Measurements from ENCODE around the gene ANKRD66.
A peak's percentile ranks its signal among the peaks of the same experiment; 100 is the strongest.

The ANKRD66 gene

DNA sequence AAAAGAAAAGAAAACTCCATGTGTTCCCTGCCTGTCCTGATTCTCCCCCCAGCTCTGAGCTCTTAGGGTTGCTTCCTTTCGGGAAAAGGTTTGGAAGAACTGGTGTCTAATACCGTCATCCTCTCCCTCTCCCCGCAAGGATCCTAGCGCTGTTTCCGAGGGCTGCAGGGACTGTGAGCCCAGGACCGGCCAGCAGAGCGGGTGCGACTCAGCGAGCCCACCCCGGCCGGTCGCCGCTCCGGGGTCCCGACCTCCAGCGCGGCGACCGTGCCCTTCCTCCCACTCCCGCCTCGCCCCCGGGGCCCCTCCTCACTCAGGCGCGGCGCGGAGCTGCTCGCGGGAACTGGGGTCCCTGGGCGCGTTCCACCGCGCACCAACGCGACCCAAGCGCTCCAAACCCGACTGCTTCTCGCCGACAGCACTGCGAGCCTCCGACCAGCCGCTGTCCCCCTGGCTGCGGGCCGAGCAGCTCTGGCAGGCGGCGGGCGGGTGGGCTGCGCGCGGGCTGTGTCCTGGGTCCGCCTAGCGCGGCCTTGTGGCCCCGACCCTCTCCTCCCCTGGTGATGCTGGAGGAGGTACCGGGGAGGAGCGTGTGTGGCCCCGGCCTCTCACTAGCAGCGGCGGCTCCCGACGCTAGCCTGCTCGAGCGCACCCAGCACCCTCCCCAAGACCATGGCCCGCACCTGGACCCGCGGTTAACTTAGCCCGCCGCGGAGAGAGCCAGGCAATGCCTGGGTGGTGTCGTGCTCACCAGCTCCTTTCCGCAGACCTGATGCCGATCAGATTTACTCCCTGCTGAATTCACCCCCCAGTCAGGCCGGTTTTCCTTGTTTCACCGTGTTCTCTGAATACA lies 11.6 kb upstream of the ANKRD66 start, which contains the start of gene PLA2G7 (continued):
- TF ChIP-seq, protein P1, sequence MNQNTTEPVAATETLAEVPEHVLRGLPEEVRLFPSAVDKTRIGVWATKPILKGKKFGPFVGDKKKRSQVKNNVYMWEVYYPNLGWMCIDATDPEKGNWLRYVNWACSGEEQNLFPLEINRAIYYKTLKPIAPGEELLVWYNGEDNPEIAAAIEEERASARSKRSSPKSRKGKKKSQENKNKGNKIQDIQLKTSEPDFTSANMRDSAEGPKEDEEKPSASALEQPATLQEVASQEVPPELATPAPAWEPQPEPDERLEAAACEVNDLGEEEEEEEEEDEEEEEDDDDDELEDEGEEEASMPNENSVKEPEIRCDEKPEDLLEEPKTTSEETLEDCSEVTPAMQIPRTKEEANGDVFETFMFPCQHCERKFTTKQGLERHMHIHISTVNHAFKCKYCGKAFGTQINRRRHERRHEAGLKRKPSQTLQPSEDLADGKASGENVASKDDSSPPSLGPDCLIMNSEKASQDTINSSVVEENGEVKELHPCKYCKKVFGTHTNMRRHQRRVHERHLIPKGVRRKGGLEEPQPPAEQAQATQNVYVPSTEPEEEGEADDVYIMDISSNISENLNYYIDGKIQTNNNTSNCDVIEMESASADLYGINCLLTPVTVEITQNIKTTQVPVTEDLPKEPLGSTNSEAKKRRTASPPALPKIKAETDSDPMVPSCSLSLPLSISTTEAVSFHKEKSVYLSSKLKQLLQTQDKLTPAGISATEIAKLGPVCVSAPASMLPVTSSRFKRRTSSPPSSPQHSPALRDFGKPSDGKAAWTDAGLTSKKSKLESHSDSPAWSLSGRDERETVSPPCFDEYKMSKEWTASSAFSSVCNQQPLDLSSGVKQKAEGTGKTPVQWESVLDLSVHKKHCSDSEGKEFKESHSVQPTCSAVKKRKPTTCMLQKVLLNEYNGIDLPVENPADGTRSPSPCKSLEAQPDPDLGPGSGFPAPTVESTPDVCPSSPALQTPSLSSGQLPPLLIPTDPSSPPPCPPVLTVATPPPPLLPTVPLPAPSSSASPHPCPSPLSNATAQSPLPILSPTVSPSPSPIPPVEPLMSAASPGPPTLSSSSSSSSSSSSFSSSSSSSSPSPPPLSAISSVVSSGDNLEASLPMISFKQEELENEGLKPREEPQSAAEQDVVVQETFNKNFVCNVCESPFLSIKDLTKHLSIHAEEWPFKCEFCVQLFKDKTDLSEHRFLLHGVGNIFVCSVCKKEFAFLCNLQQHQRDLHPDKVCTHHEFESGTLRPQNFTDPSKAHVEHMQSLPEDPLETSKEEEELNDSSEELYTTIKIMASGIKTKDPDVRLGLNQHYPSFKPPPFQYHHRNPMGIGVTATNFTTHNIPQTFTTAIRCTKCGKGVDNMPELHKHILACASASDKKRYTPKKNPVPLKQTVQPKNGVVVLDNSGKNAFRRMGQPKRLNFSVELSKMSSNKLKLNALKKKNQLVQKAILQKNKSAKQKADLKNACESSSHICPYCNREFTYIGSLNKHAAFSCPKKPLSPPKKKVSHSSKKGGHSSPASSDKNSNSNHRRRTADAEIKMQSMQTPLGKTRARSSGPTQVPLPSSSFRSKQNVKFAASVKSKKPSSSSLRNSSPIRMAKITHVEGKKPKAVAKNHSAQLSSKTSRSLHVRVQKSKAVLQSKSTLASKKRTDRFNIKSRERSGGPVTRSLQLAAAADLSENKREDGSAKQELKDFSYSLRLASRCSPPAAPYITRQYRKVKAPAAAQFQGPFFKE (tag by site-specific recombination; IDR thresholded peaks at IDR 0.05; ENCODE audit: borderline replicate concordance), result no peak
- TF ChIP-seq GLIS1 (tag by site-specific recombination; IDR thresholded peaks at IDR 0.05) (peak; percentile 17), ZNF600 (tag by site-specific recombination; IDR thresholded peaks at IDR 0.05) (peak; percentile 31; the same call in 1 of the 2 replicates), ZNF366 (tag by site-specific recombination; conservative IDR thresholded peaks at IDR 0.05) (no peak), ZFP69B (tag by site-specific recombination; IDR thresholded peaks at IDR 0.05) (no peak), ZNF132 (tag by site-specific recombination; IDR thresholded peaks at IDR 0.05; ENCODE audit: borderline replicate concordance) (no peak), ZNF239 (tag by site-specific recombination; IDR thresholded peaks at IDR 0.05) (no peak), ZNF777 (tag by site-specific recombination; IDR thresholded peaks at IDR 0.05; ENCODE audit: borderline replicate concordance) (peak; percentile 47; the same call in 1 of the 2 replicates), ZNF174 (tag by site-specific recombination; IDR thresholded peaks at IDR 0.05) (no peak), ZNF423 (tag by site-specific recombination; IDR thresholded peaks at IDR 0.05) (0 out of 2 replicates have a peak, but pooled peaks have one; percentile 30), ZFP3 (tag by site-specific recombination; IDR thresholded peaks at IDR 0.05; ENCODE audit: low read depth) (no peak), GLI2 (tag by site-specific recombination; IDR thresholded peaks at IDR 0.05; ENCODE audit: borderline replicate concordance, low read depth) (no peak), ZNF335 (tag by site-specific recombination; conservative IDR thresholded peaks at IDR 0.05) (peak; percentile 74), ZNF561 (tag by site-specific recombination; IDR thresholded peaks at IDR 0.05; ENCODE audit: borderline replicate concordance) (peak; percentile 74), ZNF391 (tag by site-specific recombination; IDR thresholded peaks at IDR 0.05; ENCODE audit: borderline replicate concordance, low read depth) (no peak), ZNF146 (tag by site-specific recombination; IDR thresholded peaks at IDR 0.05) (no peak), ZNF677 (tag by site-specific recombination; IDR thresholded peaks at IDR 0.05) (no peak), OVOL3 (tag by site-specific recombination; IDR thresholded peaks at IDR 0.05) (no peak)
- TF ChIP-seq, protein P2, sequence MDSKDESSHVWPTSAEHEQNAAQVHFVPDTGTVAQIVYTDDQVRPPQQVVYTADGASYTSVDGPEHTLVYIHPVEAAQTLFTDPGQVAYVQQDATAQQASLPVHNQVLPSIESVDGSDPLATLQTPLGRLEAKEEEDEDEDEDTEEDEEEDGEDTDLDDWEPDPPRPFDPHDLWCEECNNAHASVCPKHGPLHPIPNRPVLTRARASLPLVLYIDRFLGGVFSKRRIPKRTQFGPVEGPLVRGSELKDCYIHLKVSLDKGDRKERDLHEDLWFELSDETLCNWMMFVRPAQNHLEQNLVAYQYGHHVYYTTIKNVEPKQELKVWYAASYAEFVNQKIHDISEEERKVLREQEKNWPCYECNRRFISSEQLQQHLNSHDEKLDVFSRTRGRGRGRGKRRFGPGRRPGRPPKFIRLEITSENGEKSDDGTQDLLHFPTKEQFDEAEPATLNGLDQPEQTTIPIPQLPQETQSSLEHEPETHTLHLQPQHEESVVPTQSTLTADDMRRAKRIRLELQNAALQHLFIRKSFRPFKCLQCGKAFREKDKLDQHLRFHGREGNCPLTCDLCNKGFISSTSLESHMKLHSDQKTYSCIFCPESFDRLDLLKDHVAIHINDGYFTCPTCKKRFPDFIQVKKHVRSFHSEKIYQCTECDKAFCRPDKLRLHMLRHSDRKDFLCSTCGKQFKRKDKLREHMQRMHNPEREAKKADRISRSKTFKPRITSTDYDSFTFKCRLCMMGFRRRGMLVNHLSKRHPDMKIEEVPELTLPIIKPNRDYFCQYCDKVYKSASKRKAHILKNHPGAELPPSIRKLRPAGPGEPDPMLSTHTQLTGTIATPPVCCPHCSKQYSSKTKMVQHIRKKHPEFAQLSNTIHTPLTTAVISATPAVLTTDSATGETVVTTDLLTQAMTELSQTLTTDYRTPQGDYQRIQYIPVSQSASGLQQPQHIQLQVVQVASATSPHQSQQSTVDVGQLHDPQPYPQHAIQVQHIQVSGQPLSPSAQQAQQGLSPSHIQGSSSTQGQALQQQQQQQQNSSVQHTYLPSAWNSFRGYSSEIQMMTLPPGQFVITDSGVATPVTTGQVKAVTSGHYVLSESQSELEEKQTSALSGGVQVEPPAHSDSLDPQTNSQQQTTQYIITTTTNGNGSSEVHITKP (tag by site-specific recombination; IDR thresholded peaks at IDR 0.05), result no peak
- TF ChIP-seq, protein P3, sequence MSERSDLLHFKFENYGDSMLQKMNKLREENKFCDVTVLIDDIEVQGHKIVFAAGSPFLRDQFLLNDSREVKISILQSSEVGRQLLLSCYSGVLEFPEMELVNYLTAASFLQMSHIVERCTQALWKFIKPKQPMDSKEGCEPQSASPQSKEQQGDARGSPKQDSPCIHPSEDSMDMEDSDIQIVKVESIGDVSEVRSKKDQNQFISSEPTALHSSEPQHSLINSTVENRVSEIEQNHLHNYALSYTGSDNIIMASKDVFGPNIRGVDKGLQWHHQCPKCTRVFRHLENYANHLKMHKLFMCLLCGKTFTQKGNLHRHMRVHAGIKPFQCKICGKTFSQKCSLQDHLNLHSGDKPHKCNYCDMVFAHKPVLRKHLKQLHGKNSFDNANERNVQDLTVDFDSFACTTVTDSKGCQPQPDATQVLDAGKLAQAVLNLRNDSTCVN (tag by site-specific recombination; optimal IDR thresholded peaks at IDR 0.05), result peak; percentile 97
- TF ChIP-seq, protein P4, sequence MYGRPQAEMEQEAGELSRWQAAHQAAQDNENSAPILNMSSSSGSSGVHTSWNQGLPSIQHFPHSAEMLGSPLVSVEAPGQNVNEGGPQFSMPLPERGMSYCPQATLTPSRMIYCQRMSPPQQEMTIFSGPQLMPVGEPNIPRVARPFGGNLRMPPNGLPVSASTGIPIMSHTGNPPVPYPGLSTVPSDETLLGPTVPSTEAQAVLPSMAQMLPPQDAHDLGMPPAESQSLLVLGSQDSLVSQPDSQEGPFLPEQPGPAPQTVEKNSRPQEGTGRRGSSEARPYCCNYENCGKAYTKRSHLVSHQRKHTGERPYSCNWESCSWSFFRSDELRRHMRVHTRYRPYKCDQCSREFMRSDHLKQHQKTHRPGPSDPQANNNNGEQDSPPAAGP (tag by site-specific recombination; IDR thresholded peaks at IDR 0.05), result peak; percentile 69; the same call in 1 of the 2 replicates
- TF ChIP-seq, protein P5, sequence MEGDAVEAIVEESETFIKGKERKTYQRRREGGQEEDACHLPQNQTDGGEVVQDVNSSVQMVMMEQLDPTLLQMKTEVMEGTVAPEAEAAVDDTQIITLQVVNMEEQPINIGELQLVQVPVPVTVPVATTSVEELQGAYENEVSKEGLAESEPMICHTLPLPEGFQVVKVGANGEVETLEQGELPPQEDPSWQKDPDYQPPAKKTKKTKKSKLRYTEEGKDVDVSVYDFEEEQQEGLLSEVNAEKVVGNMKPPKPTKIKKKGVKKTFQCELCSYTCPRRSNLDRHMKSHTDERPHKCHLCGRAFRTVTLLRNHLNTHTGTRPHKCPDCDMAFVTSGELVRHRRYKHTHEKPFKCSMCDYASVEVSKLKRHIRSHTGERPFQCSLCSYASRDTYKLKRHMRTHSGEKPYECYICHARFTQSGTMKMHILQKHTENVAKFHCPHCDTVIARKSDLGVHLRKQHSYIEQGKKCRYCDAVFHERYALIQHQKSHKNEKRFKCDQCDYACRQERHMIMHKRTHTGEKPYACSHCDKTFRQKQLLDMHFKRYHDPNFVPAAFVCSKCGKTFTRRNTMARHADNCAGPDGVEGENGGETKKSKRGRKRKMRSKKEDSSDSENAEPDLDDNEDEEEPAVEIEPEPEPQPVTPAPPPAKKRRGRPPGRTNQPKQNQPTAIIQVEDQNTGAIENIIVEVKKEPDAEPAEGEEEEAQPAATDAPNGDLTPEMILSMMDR (tag by site-specific recombination; IDR thresholded peaks at IDR 0.05), result peak; percentile 41; the same call in 1 of the 2 replicates
- TF ChIP-seq, protein P6, sequence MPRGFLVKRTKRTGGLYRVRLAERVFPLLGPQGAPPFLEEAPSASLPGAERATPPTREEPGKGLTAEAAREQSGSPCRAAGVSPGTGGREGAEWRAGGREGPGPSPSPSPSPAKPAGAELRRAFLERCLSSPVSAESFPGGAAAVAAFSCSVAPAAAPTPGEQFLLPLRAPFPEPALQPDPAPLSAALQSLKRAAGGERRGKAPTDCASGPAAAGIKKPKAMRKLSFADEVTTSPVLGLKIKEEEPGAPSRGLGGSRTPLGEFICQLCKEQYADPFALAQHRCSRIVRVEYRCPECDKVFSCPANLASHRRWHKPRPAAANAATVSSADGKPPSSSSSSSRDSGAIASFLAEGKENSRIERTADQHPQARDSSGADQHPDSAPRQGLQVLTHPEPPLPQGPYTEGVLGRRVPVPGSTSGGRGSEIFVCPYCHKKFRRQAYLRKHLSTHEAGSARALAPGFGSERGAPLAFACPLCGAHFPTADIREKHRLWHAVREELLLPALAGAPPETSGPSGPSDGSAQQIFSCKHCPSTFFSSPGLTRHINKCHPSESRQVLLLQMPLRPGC (tag by site-specific recombination; IDR thresholded peaks at IDR 0.05), result no peak
